K562 treated with DMSO at 1 percent for 12 hours (cell line): ENCODE measurements around the gene MAP3K3. TPM values are rescaled to one million over a fixed set of nuclear protein-coding genes. Genes with fewer than 3 reads are reported as not detected.

ENCODE experiments used
- total RNA-seq: library from RNA; unstranded; fragments of 300-600 nt; gene quantifications from 2 replicates; pipeline ENCODE4 v1.2.3, GENCODE V29; 2022; ENCODE audit not compliant: insufficient read depth

MAP3K3 gene
- 13.4 and 29.5 TPM in 2 replicates for total RNA-seq

GRCh38 chr17:63621684-63622573 lies at the start of gene MAP3K3:
Gene MAP3K3, plus strand, starts transcription at chr17:63622417. Its CDS starts 343 bp downstream, at chr17:63622760.

GRCh38 chr17:63600569-63601438 lies 21.4 kb upstream of the MAP3K3 start, which contains the start of gene TACO1:
Gene TACO1, plus strand, starts transcription at chr17:63600895. Its CDS starts 189 bp downstream, at chr17:63601084.

GRCh38 chr17:63699638-63700527 lies 77.7 kb downstream of the MAP3K3 start, which contains the start of gene LIMD2:
Gene LIMD2, minus strand, starts transcription at chr17:63700125. Its CDS starts 827 bp downstream, at chr17:63699298.

GRCh38 chr17:63741408-63742173 lies 119.4 kb downstream of the MAP3K3 start, which contains the start of gene STRADA:
Gene STRADA, minus strand, starts transcription at chr17:63741799. Its CDS starts 13,430 bp downstream, at chr17:63728369.

Other genes with a start within 250 kb of the MAP3K3 start
- gene CYB561, start 176.1 kb upstream of the MAP3K3 start, total RNA-seq, result 17.9 and 25.4 TPM in 2 replicates
- 1.6 and 5.4 TPM in 2 replicates for gene ACE, start 145.4 kb upstream of the MAP3K3 start, total RNA-seq
- not detected in 2 replicates for gene KCNH6, start 99.1 kb upstream of the MAP3K3 start, total RNA-seq
- 35.0 and 101 TPM in 2 replicates for gene DCAF7, start 71.9 kb upstream of the MAP3K3 start, total RNA-seq
- 39.9 and 42.0 TPM in 2 replicates for gene TACO1, start 21.5 kb upstream of the MAP3K3 start, total RNA-seq
- gene LIMD2, start 77.7 kb downstream of the MAP3K3 start, total RNA-seq, result 3.1 and 3.3 TPM in 2 replicates
- 24.8 and 42.2 TPM in 2 replicates for gene STRADA, start 119.4 kb downstream of the MAP3K3 start, total RNA-seq
- gene CCDC47, start 151.2 kb downstream of the MAP3K3 start, total RNA-seq, result 29.2 and 72.5 TPM in 2 replicates
- 21.4 and 68.9 TPM in 2 replicates for gene DDX42, start 151.8 kb downstream of the MAP3K3 start, total RNA-seq
- gene PSMC5, start 205.0 kb downstream of the MAP3K3 start, total RNA-seq, result 136 and 182 TPM in 2 replicates
- 16.3 and 27.0 TPM in 2 replicates for gene FTSJ3, start 205.2 kb downstream of the MAP3K3 start, total RNA-seq
- 58.2 and 91.2 TPM in 2 replicates for gene SMARCD2, start 220.3 kb downstream of the MAP3K3 start, total RNA-seq